ENCODE measurements around the gene HPS4.
A peak's percentile ranks its signal among the peaks of the same experiment; 100 is the strongest.
"Not testable (repeated sequence)": the region's sequence is repeated elsewhere in the genome, so short reads cannot be mapped to it uniquely, and the experiment has no call there.

The HPS4 gene

DNA sequence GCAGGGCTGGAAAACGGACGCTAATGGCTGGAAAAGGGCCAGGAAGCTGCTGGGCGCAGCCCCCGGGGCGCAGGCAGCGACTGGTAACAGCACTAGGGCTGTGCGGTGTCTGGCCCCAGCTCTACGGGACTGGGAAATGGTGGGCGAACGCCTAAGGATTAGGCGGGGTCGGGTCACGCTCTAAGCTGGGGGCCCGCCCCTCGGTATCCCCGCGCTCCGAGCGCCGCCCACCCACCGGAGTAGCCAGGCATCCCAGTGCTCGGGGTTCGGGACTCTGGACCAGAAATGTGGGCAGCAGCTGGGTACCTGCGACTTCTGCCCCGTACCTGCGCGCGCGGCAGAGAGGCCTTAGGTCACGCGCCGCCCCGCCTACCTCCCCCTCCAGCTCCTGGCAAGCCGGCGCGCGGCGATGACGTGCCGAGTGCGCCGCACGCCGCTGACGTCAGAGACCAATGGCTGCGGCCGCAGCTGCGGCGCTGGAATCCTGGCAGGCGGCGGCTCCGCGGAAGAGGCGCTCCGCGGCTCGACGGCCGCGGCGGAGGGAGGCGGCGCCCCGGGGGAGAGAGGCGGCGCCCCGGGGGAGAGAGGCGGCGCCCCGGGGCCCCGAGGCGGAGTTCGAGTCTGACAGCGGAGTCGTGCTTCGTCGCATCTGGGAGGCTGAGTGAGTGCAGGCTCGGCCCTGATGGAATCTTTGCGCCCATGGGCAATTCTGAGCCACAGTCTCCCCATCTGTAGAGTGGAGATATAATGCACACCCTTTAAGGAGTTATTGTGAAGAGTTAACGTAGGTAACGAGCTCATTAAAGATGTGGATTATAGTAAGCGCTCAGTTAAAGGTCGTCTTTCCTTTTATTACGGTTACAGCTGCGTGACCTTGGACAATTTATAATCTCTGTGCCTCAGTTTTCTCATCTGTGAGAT is at the start of gene HPS4, which contains the start of gene SRRD:
HPS4 (minus strand) TSS at position 345 of the 921 bp plus-strand sequence. CDS start 2,021 bp downstream, outside the sequence.
SRRD (plus strand) TSS at position 439 of the 921 bp plus-strand sequence; CDS start at position 453, 14 bp downstream.
- peak within 1 kb of the TSS; percentile 93 for H3K4me3 ChIP-seq (ENCODE audit: low read depth, low read length)

DNA sequence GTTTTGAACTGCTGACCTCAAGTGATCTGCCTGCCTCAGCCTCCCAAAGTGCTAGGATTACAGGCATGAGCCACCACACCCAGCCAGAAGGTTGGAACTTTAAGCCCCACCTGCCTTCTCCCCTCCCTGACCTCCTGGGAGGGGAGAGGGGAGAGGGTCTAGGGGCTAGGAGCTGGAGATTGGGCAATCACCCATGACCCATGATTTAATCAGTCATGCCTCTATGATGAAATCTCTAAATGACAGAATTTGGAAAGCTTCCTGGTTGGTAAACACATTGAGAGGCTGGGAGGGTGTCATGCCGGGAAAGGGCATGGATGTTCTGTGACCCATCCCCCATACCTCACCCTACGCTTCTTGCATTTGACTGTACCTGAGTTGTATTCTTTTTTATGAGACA is 45.8 kb upstream of the HPS4 start:
- DNase-seq (ENCODE audit: low read depth) = no peak
- H3K4me3 ChIP-seq (ENCODE audit: low read depth, low read length) = no peak overlapping the region

More for the DNA sequence above, at the start of gene HPS4, which contains the start of gene SRRD:
- peak; percentile 66 for DNase-seq (ENCODE audit: low read depth)

DNA sequence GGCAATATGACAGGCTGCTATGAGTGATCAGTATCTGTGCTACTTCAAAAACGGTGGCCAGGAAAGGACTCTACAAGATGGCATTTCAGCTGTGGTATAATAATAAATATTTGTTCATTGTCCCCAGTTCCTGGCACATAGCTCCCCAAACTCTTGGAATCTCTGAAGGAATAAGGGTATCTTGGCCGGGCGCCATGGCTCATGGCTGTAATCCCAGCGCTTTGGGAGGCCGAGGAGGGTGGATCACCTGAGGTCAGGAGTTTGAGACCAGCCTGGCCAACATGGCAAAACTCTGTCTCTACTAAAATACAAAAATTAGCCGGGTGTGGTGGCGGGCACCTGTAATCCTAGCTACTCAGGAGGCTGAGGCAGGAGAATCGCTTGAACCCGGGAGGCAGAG is 44.9 kb upstream of the HPS4 start:
- H3K4me3 ChIP-seq (ENCODE audit: low read depth, low read length); DNase-seq (ENCODE audit: low read depth): not testable (repeated sequence)

DNA sequence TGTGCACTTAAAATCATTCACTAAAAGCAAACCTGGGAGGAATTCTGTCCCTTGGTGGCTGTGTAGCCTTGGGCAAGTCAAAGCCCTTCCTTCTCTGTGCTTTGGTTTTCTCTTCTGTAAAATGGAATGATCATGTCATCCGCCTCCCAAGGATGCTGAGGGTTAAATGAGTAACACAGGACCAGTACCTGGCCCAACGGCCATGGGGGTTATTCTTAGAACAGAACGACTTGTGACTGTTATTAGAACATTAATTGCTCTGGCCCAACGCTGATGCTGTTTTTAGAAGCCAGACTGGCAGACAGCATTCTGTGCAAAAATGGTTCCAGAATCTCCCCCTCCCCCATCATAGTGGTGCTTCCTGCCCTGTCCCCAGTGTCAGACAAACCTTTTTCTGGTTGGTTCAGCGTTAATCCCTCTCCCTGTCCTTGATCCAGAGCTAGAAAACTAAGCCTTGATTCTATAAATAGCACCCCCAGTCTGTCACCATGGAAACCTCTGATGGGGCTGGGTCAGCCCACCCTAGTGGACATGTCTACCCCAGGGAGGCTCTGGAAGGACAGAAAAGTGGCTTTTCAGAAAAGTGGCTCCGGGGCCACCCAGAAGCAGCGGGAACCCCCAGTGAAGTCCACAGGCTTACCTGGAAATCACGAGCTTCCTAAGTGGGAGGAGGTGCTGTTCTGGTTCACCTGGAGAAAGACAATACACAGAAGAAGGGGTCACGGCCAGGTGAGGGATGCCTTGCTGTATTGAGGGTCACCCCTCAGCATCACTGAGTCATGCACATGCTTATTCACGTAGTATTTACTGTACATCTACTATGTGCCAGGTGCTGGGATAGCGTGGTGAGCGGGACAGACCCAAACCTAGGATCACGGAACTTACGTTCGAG is 44.2 kb upstream of the HPS4 start:
- DNase-seq (ENCODE audit: low read depth) = no peak
- no peak overlapping the region for H3K4me3 ChIP-seq (ENCODE audit: low read depth, low read length)

DNA sequence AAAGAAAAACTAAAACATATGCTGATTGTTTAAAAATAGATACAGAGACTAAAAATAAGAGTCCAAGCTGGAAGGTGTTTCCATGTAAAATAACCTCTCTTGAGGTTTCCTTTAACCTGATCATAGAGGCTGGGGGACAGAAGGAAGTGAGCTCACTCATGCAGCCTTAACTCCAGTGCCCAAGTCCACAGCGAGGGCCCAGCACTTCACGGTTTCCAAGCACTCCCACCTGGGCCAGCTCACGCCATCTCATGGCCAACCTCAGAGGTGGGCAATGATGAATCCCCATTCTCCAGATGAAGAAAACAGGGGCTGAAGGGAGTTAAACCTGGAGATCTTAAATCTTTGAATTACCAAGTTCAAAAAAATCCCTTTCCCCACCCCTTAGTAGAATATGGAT is 43.6 kb upstream of the HPS4 start:
- no peak for DNase-seq (ENCODE audit: low read depth)
- H3K4me3 ChIP-seq (ENCODE audit: low read depth, low read length) = no peak overlapping the region

DNA sequence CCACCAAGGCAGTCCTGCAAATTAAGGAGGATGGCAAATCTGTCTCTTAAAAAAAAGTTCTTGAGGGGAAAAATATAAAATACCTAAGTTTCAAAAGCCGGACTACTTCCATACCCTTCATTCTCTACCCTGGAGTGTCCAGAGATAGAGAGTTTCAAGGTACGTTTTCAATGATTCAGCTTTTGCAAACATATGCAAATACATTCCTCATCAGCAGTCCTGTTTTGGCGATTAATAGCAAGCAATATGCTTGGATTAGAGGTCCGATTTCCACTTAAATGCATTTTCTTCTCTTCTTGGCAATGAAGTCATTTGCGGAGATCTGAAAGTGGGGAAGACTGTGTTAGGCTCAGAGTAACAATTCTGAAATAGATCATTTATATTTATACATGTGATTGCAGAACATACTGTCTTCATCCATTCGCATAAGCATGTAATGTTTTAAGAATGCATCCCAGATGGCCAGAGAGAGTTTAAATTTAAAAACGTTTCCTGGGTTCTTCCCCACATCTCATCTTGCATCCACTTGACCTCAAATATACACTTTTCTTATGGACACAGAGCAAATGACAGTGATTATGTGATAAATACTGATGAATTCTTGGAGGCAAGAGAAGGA is 42.5 kb upstream of the HPS4 start:
- DNase-seq (ENCODE audit: low read depth) = no peak
- H3K4me3 ChIP-seq (ENCODE audit: low read depth, low read length) = no peak overlapping the region

DNA sequence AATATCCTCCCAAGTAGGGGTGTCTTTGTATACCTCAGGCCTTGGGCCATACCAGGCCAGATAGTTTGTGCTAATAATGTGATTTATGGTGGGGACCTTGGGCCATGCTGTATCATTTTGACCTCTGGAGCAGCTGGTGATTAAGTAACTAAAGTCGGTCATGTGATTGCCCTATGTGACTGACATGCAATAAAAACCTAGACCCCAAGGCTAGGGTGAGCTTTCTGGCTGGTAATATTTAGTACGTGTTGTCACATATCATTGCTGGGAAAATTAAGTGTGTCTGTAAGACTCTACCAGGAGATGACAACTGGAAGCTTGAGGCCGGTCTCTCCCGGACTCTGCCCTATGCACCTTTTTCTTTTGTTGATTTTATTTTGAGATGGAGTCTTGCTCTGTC is 41.3 kb upstream of the HPS4 start:
- DNase-seq (ENCODE audit: low read depth) = no peak
- H3K4me3 ChIP-seq (ENCODE audit: low read depth, low read length) = no peak overlapping the region

DNA sequence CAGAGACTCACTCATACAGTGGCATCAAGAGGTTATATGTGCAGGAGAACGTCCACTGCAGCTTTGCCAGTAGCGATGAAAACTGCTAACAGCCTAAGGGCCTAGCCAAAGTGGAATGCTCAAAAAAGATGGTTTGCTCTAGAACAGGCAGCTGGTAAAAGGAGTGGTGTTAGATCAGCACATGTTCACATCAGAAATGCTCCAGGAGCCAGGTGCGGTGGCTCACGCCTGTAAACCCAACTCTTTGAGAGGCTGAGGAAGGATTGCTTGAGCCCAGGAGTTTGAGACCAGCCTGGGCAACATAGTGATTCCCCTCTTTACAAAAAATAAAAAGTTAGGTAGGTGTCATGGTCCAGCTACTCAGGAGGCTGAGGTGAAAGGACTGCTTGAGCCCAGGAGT is 39.0 kb upstream of the HPS4 start:
- no peak for DNase-seq (ENCODE audit: low read depth)
- H3K4me3 ChIP-seq (ENCODE audit: low read depth, low read length) = no peak overlapping the region

DNA sequence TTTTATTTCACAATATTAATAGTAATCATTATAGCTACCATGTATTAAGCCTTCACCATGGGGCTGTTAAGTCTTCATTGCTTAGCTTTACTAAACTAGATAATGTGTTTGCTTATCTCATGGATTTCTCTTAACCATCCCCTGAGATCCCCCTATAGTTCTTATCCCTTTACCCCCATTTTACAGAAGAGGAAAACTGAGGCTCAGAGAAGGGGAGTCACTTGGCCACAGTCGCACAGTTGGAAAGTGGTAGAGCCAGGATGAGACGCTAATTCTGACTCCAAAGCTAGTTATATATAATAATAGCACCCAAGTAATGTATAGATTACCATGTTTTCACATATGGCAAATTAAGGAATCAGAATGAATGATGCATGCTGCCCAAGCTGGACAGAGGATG is 38.4 kb upstream of the HPS4 start:
- H3K4me3 ChIP-seq (ENCODE audit: low read depth, low read length) = no peak overlapping the region
- DNase-seq (ENCODE audit: low read depth) = no peak

DNA sequence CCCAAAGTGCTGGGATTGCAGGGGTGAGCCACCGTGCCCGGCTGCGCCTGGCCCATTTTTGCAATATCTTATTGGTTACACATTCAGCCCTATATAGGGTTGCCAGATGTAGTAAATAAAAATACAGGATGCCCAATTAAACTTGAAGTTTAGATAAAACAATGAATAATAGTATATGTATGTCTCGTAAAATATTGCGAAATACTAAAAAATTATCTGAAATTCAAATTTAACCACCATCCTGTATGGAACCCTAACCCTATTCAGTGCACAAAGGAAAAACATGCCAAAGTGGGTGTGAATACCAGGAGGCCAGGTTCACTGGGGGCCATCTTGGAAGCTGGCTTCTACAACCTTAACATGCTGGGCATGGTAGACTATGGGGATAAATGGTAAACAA is 33.8 kb upstream of the HPS4 start:
- H3K4me3 ChIP-seq (ENCODE audit: low read depth, low read length) = no peak overlapping the region
- DNase-seq (ENCODE audit: low read depth) = no peak

DNA sequence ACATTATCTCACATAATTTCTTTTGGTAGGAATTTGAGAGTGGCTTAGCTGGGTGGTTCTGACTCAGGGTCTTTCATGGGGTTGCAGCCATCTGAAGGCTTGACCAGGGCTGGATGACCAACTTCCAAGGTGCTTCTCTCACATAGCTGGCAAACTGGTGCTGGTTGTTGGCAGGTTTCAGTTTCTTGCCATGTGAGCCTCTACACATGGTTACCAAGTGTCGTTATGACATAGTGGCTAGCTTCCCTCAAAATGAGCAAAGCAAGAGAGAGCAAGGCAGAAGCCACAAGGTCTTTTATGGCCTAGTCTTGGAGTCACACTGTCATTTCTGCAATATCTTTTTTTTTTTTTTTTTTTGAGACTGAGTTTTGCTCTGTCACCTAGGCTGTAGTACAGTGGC is 32.9 kb upstream of the HPS4 start:
- DNase-seq (ENCODE audit: low read depth) = no peak

DNA sequence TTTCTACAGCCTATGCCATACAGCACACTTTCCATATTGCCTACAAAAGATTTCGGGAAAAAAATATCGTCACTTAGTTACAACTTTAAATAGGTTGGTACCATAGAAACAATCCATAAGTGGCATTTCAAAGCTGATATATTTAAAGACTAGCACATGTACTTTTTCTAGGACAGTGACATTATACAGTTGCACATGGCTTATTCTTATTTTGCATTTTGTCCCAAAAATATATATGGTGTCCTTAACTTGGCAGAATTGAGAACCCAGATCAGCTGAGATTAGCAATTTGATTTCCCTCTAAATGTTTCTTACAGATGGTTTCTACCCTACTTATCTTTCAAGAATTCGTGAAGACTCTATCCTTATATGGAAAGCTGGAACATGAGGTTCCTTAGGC is 32.3 kb upstream of the HPS4 start:
- H3K4me3 ChIP-seq (ENCODE audit: low read depth, low read length) = no peak overlapping the region

More for the DNA sequence above, 32.9 kb upstream of the HPS4 start:
- H3K4me3 ChIP-seq (ENCODE audit: low read depth, low read length) = no peak overlapping the region

DNA sequence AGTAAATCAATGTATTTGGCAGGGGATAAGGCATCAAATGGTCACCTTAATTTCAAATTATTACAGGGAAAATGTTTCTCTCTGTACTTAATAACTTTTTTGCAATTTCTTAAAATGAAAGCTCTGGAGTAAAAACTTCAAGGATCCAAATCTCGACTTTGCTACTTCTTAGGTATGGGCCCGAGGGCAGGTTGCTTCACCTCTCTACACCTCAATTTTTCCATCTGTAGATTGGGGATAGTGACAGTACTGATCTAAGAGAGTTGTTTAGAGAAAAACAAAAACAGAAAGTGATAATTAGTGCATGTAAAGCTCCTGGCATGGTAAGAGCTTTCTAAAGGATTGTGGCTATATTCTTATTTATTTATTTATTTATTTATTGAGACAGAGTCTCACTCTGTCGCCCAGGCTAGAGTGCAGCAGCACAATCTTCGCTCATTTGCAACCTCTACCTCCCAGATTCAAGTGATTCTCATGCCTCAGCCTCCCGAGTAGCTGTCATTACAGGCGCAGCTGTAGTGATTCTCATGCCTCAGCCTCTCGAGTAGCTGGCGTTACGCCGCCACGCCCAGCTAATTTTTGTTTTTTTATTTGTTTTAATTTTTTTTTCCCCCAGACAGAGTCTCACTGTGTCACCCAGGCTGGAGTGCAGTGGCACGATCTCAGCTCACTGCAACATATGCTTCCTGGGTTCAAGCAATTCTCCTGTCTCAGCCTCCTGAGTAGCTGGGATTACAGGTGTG is 31.0 kb upstream of the HPS4 start:
- H3K4me3 ChIP-seq (ENCODE audit: low read depth, low read length) = no peak overlapping the region
- no peak for DNase-seq (ENCODE audit: low read depth)

More for the DNA sequence above, 32.3 kb upstream of the HPS4 start:
- DNase-seq (ENCODE audit: low read depth) = no peak

DNA sequence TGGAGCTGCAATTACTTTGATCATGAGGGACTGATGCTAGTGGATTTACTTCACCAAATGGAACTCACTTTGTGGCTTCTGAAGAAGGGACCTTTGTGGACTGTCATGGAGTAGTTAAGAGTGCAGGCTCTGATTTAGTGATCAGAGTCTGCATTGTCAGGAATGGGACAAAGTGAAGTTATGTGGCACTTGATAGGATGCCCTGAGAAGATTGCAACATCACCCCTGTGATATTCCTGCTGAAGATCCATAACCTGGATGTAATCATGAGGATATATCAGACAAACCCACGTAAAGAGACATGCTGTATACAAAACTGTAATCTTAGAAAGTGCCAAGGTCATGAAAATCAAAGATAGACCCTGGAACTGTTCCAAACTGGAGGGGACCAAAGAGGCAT is 30.3 kb upstream of the HPS4 start:
- DNase-seq (ENCODE audit: low read depth) = no peak
- H3K4me3 ChIP-seq (ENCODE audit: low read depth, low read length) = no peak overlapping the region

DNA sequence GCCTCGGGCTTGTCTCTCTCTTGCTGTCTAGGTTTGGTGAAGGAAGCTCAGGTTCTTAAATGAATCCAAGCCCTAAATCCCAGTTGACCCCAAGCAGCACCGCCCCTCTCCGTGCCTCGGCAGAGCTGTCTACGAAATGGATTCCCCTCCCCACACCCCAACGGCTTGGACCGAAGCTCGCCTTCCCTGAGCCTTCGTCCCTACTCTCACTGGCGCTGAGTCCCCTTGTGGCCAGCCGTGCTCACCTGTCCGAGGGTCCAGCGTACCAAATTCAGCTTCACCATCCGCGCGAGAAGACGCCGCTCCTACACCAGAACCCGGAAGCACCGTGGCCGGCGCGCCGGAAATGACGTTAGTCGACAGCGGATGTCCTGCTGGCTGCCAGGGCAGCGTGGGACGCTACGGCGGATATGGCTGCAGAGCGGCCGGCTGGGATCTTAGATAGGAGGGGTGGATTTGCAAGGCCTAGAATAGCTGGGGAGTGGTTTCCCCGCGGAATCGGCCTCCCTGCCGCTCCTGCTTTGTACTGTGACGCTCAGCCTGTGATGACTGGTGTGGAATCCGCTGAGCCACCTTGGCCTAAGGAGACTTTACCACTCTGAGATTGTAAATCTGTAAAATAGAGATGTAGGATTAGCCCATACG is 28.7 kb upstream of the HPS4 start, which contains the start of gene TFIP11:
TFIP11 (minus strand) TSS at position 325 of the 645 bp plus-strand sequence. CDS start 2,201 bp downstream, outside the sequence.
- peak; percentile 53 for DNase-seq (ENCODE audit: low read depth)
- peak within 1 kb of the TSS; percentile 97 for H3K4me3 ChIP-seq (ENCODE audit: low read depth, low read length)

DNA sequence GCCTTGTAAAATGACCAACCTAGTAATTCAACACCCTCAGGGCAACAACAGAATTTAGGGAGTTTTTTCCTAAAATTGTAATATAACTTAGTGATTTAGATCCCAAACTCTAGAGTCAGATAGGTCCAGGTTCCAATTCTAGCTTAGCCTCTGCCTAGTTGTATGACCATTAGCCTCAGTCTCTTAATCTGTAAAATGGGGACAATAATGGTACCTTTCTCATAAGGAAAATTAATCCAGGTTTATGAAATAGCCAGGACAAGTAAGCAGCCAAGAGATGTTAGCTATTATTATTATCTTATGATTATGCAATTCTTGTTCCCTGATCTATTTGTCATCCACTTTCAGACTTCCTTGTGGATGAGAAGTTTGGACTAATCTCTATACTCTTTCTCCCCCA is 24.6 kb upstream of the HPS4 start:
- no peak for DNase-seq (ENCODE audit: low read depth)
- no peak overlapping the region for H3K4me3 ChIP-seq (ENCODE audit: low read depth, low read length)

DNA sequence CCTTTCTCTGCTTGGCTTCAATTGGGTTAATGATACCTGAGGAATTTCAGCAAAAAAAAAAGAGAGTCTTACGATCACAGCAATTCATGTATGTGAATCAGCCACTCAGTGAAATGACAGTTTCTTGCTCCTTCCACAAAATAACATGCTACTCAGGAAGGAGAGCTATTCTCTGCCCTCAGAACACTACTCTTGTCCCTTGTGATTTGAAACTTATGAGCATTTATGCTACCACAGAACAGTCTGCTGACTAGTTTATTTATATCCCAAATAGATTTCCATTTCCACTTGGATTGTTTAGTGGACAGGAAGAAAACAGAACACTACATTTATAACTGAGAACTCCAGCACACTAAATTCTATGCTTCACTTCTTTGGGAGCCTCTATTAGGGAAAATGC is 20.2 kb upstream of the HPS4 start:
- no peak overlapping the region for H3K4me3 ChIP-seq (ENCODE audit: low read depth, low read length)
- no peak for DNase-seq (ENCODE audit: low read depth)

All from skeletal muscle cell (primary cell).